NCI-H2081 treated with DMSO at 0.1 percent for 48 hours (cell line): ENCODE measurements around the gene S100A12.
"Not testable (repeated sequence)": the region's sequence is repeated elsewhere in the genome, so short reads cannot be mapped to it uniquely, and the experiment has no call there.

ENCODE experiments used
- DNase-seq: peaks from one replicate; lab custom pipeline; 2025; lab: John Stamatoyannopoulos, UW

Gene S100A12

DNA sequence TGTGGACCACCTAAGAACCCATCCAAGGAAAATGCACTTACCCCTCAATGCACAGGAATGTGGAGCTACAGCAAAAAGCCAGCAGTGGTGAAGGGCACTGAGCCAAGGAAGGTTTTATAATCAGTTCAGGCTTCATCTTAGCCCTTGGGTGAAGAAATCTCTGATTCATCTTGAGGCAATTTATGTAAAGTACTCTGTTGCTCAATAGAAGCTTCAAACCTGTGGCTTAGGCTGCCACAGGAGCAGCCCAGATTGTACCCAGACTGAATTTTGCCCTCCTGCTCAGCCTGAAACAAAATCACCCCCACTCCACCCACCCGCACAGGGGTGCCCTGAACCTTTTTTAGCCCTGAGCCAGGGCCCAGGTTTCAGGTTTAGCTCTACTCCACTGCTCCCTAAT is at the start of gene S100A12:
Gene S100A12, minus strand, starts transcription at position 111 of the 400 bp plus-strand sequence. CDS start 1,029 bp downstream, outside the sequence.
- no peak for DNase-seq

DNA sequence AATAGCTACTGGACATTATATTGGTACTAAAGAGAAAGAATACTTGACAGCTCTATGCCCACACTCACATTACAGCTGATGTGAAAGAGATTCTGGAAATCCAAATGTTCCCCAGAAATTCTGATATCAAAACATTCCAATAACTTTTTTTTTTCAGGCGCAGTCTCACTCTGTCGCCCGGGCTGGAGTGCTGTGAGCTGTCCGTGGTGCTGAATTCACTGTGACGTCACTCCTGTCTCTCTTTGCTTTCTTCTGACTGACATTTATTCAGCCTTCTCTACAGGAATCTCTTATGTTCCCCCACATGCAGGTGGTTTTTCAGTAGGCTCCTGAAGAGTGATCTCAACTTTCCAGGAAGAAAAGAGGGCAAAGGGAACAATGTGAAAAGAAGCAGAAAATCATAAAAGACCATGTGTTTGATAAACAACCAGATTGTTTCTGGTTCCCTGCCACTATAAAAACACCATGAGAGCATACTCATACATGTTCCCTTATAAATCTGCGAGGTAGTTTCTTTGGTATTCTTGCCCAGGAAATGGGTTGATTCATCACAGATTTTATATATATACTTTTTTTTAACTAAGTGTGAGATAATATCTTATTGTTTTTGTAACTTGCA is 47.1 kb upstream of the S100A12 start:
- no peak for DNase-seq

DNA sequence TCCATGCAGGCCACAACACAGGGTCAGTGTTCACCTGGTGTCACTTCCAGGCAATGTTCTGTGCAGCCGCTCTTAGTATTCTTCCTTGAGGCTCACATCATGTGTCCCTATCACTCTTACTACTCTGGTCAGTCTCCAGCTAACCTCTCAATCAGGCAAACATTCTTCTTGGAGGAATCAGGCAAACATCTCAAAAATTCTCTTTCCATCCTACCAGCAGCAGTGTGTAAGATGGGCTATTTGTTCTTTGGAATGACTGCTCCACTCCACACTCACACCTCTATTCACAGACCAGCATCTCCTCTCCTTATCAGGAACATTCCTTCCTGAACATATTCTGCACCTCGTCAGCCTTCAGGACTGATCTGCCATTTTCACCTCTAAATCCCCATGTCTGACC is 44.9 kb upstream of the S100A12 start:
- no peak for DNase-seq

DNA sequence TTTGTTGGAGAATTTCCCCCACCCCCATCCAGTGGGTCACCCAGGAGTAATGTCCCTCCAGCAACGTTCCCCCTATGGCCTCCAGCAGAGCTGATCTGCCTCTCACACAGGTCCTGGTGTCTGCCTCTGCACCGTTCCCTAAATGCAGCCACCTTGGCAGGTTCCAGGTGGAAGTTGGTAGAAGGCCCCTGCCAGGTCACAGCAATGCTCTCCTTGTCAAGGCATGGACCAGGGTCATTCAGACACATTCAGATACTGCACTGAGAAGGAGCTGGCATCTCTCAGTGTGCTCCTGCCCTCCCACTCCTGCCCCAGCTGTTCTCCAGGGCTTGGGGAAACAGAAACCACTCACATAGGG is 44.0 kb upstream of the S100A12 start:
- DNase-seq, result not testable (repeated sequence)

DNA sequence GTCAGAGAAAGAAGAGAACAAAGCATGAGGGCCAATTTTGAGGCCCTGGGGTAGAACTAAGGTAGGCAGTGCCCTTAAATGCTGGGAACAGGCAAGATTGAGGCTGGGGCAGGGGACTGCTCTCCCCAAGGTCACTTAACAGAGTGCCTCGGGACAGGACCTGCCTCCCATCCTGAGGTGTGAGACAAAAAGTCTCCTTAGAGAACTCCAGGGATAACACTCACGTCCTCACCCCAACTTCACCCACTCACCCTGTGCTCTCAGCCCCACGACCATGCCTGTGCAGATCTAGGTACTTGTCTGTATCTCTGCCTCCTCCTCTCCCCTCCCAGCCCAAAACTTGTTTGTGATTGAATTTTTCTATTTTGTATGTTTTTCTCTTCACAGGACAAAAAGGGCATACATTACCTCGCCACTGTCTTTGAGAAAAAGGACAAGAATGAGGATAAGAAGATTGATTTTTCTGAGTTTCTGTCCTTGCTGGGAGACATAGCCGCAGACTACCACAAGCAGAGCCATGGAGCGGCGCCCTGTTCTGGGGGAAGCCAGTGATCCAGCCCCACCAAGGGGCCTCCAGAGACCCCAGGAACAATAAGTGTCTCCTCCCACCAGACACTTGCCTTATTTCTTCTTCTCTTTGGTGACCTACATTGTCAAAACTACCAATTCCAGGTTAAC is 43.5 kb upstream of the S100A12 start:
- DNase-seq, result not testable (repeated sequence)

DNA sequence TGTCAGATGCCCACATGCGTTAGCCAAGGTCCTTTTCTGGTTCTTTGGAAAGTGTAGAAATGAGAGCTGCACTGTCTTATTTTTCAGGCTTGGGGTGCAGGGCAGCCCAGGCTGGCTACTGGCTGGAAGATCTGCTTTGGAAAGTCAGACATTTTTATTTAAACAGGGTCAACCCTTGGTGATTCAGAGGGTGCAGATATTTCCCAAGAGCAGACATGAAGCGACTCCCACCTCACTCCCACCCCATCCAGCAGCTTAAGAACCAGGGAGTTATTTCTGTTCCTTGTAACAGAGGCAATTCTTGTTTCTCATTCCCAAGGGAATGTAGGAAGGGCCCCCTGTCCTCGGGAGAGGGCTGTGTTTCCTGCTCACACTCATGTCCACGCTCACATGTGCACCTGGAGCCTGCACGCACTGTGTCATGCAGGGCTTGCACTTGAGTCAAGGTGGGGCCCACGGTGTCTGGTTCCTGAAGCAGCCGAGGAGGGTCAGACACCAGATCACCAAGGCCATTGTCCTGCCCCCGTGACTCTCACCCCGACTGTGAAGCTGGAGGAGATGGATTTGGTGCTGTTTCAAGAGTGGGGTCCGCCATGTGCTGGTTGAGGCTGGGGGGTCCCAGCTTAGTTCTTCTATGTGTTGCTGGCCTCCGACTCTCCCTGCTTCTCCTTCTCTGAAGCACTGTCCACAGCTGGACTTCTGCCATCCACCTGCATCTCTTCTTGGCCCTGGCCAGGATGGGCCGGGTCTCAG is 41.9 kb upstream of the S100A12 start:
- no peak for DNase-seq

DNA sequence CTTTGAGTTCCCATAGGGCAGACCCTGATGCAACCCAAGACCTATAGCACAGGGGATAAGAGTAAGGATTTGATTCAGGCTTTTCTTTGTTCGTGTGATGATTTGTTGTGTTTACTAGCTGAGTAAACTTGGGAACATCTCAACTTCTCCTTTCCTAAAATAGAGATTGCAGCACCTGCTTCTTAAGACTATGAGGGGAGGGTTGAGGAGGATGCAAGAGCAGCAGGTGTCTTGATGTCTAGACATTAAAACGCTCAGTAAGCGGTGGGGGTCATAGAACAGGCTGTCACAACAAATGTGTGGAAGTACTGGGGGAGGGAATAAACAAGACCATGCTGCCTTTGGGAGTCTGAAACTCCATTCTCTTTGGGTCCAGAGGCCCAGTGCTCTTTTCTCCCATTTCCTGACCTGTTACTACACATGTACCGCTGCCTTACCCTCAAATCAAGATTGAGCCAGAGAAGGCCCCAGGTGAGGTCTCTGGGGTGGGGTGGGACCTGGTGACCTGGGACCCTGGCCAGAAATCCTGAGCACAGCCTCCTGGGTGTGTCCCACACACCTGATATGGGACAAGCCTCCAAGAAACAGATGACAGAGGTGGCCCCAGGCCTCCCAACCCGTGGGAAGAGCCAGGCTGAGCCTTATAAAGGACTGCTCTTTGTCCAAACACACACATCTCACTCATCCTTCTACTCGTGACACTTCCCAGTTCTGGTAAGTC is 40.6 kb upstream of the S100A12 start, which contains the start of gene S100A7A:
Gene S100A7A, plus strand, starts transcription at position 671 of the 721 bp plus-strand sequence. CDS start 1,563 bp downstream, outside the sequence.
- no peak for DNase-seq

DNA sequence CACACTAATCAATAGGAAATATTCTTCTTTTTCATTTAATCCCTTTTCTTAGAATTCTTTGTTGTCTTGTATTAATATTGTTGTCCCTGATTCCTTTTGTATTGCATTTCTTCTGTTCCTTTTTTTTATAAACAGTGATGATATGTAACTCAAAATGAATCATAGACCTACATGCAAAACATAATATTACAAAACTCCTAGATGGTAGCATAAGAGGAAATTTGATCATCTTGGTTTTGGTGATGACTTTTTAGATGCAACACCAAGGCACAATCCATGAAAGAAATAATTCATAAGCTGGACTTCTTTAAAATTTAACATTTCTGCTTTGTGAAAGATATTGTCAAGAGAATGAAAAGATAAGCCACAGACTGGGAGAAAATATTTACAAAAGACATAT is 38.5 kb upstream of the S100A12 start:
- DNase-seq, result not testable (repeated sequence)

DNA sequence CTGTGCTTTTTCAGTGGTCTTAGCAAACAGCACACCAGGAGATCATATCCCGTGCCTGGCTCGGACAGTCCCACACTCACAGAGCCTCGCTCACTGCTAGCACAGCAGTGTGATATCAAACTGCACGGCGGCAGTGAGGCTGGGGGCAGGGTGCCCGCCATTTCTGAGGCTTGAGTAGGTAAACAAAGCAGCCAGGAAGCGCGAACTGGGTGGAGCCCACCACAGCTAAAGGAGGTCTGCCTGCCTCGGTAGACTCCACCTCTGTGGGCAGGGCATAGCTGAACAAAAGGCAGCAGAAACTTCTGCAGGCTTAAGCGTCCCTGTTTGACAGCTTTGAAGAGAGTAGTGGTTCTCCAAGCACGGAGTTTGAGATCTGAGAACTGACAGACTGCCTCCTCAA is 31.9 kb upstream of the S100A12 start:
- DNase-seq, result not testable (repeated sequence)

DNA sequence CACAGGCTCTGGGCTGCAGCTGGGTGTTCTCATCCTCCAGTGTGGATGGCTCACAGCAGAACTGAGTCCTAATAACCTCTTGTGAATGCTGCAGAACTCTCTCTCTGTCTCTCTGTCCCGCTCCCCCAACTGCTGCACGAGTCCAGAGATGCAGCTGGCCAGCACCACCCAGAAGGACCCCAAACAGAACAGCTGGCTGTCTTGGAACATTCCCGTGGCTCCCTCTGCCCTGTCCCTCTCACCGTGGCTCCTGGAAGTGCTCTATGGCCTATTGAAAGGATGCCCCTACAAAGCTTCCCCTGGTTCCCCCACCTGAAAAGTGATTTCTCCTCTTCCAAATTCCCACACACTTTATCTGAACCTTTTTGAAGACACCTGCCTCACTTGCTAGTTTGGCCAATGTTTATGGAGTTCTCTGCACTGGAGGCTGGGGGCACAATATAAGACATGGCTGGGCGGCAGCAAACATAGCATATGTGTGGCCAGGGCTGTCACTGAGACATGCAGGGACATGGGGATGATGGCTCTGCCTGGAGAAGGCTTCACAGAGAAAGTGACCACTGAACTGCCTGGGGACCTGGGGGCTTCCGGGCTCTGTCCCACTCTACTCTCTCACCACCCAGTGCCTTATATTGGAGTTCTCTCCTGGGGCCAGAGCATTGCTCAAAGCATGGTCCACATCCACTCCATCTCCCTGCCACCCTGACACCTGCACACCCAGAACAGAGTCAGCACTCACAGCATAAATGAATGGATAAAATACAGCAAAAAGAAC is 30.6 kb upstream of the S100A12 start:
- DNase-seq, result not testable (repeated sequence)

DNA sequence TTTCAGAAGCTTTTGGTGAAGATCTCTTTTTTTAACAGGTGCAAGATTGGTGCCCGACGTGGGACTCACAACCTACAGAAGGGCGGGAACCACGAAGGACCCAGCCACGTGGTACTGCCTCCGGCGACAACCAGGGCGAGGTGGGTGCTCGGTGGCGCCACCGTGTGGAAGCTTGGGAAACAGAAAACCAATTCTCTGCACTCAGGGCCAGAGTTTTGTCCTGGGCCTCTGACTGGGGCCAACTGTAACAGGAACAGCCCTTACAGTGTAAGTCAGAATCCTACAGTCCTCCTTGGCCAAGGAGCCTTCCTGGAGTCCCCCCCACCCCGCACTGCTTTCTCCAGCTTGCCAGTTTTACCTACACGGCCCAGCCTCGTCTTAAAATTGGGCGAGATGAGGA is 29.3 kb upstream of the S100A12 start:
- no peak for DNase-seq

DNA sequence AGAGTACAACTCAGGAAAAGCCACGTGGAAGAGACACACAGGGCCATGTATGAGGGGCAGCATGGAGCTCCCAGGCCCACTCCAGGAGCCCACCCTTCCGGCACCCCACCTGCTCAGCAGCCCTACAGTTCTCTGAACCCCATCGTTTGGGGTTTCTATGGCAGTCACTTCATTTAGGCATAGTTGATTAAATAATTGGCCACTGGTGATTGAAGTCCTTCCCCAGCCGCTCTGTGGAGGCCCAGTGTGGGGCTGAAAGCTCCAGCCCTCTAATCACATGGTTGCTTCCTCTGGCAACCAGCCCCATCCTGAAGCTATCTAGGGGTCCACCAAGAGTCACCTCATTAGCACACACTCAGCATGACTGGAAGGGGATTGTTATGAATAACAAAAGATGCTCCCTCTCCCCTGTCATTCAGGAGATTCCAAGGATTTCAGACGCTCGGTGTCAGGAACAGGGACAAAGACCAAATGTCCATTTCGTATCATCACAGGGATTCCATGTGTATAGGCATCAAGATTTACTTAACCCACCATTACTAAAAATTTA is 28.7 kb upstream of the S100A12 start:
- no peak for DNase-seq

DNA sequence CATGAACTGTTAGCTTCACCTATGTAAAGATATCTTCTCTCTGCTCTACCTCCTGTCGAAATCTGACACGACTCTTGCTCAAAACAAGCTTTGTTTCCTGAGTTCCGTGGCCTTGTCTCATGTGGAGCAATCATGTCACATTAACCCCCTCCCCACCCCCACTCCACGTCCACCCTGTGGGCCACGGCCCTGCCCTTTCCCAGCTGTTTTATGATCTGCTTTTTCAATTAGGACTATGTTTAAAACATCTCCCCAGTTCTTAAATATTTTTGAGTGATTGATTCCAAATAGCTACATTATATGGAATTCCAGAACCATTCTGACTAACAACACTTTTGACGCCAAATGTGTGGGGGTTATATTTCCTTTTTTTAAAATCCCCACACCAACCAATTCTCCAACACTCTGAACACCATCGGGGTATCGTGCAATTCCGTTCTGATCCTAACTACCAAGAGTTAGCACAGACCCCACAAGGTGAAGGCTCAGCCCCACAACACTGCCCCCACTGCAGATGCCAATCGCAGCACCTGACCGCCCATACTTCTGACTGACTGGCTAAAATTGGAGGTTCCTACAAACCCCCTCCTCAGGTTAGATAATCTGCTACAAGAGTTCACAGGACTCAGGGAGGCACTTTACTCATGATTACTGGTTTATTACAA is 28.1 kb upstream of the S100A12 start:
- no peak for DNase-seq

DNA sequence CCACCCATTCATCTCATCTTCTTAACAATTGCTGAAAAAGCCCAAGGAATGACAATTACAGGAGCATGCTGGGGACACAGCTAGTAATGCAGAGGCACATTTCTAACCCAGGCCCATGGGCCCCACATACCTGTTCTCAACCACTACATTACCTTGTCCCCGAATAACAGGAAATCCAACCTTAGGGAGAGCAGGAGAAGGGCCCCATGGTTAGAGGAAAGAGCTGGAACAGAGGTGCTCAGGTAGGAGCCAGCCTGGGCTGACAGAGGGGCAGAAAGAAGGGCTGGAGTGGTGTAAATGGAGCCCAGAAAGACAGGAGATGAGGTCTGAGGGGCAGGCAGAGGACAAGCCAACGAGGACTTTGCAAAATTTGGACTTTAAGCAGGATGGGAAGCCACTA is 26.8 kb upstream of the S100A12 start:
- no peak for DNase-seq

DNA sequence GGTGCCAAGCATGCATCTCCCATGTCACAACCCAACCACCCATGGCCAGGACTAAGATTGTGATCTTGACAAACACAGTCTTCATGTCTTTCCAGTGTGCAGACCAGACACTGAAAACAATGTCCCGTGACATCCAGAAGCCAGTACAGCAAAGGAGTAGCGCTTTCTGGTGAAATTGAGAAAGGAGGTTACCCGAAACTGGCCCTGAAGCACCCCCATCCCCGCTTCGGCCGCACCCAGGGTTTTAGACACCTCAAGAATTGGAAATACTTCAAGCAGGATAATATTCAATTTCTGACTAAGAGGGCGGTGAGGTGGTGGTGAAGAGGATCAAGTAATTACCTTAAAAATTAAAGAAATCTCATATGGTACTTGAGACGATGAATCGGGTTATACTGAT is 26.0 kb upstream of the S100A12 start:
- DNase-seq, result no peak

DNA sequence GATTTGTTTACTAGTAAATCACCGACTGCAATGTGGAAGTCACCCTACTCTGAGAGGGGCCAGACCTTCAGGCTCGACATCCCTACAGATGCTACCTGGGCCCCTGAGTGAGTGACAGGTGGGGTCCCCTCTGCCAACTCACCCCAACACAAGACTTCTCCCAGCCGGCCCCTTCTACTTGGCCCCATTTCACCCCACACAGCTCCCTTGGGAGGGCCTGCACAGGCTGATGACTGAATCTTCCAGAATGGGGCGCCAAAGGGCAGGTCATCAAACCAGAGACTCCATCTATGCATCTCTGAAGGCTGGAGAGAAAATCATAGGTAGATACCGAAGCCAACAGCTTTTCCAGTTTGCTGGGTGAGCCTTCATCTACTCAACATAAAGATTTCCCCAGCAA is 24.8 kb upstream of the S100A12 start:
- no peak for DNase-seq

DNA sequence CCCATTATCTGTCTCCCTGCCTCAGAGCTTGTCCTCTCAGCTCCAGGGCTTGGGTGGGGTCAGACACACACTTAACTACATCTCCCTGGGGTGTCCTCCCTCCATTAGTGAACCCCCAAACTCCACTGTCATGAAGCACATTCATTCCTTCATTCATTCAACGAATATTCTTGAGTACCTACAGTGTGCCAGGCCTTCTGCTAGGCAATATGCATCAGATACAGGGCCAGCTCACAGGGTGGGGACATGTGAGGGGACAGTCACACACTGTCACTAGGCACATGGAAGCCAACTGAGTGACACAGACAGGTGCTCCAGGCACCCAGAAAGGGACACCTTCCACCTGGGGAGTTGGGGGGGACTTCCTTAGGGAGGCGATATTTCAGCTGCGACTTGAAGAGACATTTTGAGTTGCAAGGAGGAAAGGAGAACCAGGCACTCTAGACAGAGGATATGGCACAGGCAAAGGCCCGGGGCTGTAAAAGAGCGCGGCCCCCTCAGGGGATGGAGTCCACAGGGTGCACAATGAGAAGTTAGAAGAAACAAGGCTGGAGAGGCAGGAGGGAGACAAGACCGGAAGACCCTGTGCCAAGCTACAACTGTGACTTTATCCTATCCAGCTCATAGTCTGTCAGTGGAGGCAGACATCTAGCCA is 24.1 kb upstream of the S100A12 start:
- no peak for DNase-seq

DNA sequence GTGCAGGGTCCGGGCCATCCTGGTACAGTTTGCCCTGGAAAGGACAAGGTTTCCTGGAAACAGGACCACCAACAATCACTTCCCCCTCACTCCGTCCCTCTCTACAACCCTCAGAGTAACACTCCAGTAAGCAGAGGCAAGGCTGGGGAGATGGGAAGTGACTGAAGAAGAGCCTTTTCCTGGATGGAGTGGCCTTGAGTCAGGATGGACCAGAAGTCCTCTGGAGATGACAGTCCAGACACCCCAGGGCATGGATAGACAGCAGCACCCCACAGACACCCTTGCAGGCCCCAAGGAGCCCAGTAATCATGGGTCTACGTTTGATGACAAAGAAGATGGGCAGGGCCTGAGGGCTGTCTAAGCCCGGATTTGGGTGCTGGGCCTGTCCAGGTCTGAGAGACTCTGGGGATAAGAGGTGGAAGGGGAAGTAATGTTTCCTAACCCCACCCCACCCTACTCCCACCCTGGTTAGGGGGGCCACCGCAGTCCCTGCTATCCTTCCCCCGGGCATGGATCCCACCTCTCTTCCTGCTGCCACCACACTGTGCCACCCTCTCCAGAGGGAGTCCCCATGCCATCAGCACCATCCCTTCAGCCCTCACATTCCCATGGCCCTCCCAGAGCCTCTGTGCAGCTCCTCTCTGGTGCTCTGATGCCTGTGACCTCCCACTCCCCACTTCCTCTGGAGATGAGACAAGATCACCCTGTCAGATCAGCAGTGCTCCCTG is 22.7 kb upstream of the S100A12 start:
- DNase-seq, result no peak
